ENCODE data around the gene SYNPR.

The SYNPR gene

DNA sequence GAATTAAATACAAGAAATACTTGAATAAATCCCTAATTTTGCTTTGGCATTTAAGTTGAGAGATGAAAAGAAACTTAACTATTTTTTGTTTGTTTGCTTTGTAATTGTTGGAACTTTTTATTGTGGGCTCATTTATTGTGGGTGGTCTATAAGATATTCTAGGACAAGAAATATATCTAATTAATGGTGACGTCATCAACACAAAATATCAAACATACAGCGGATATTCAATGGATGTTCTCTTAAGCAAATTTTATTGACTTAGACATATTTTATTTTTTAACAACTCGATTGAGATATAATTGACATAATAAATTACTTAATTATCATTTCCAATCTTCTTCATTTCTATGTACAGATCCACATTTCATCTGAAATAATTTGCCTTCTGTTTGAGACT lies 30.0 kb downstream of the SYNPR start:
- TF ChIP-seq, protein P1, sequence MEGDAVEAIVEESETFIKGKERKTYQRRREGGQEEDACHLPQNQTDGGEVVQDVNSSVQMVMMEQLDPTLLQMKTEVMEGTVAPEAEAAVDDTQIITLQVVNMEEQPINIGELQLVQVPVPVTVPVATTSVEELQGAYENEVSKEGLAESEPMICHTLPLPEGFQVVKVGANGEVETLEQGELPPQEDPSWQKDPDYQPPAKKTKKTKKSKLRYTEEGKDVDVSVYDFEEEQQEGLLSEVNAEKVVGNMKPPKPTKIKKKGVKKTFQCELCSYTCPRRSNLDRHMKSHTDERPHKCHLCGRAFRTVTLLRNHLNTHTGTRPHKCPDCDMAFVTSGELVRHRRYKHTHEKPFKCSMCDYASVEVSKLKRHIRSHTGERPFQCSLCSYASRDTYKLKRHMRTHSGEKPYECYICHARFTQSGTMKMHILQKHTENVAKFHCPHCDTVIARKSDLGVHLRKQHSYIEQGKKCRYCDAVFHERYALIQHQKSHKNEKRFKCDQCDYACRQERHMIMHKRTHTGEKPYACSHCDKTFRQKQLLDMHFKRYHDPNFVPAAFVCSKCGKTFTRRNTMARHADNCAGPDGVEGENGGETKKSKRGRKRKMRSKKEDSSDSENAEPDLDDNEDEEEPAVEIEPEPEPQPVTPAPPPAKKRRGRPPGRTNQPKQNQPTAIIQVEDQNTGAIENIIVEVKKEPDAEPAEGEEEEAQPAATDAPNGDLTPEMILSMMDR (IDR thresholded peaks at IDR 0.05), result no peak

DNA sequence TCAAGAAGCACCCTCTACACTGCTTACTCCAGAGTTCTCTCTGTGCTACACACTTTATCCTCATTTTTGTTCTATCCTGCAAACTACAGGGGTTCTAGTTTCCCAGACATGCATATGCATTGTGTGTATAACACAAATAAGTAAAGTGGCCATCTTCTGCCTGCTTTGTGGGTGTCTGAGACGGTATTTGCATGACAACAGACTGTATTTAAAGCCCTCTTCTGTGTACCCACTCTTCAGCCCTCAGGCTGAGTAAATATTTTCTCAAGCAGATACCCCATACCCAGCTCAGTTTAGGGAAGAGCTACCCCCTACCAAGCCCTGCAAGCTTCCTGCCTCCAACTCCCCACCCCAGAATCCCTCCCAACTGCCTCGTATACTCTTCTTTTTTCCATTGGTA lies 31.7 kb downstream of the SYNPR start:
- TF ChIP-seq, protein P1 (IDR thresholded peaks at IDR 0.05), result no peak

DNA sequence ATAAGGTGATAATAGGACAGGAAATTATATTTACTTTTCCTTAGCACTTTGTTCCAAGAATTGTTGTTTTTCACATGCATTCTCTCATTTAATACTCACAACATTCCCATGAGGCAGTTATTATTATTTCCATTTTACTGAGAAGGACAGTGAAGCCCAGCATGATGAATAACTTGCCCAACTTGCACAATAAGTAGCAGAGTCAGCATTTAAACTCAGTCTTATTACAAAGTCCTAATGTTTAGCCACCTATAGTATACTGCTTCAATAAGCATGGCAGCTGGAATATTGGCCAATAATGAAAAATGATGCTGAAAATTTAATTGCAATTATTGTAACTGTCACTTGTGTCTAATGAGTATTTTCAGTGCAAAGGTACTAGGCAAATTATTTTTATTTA lies 45.7 kb downstream of the SYNPR start:
- TF ChIP-seq, protein P1 (IDR thresholded peaks at IDR 0.05), result no peak

DNA sequence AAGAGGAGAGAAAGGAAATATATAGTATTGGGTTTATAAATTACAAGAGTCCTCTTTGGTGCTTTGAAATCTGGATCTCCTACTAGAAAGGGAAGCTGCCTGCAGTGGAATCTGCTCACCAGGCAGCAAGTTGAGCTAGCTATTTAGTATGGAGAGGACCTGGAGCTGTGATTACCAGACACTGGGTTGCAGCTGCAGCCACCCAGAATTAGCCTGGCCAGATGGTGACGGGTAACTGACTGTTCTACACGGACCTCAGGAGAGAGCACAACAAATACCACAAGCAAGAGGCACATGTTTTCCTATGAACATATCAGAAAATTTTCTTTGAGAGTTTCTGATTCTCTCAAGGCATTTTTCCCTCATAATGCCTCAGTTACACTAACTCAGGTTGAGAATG lies 46.5 kb downstream of the SYNPR start:
- TF ChIP-seq, protein P1 (IDR thresholded peaks at IDR 0.05), result no peak

DNA sequence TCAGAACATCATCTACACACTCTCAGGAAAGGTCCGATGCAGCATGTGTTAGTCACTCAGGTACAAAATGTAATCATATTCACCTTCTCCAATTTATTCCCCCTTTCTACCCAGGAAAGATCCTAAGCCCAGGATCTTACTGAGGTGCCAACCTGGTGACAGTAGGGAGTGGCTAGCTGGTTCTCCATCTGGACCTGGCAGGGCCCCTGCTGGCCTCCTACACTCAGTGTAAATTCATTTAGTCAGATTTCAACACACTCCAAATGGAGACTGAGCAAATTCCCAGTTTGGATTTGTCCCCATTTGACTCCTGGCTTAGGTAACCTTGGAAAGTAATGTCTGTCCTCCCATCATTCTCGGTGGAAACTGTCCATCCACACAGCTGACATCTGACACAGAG lies 47.3 kb downstream of the SYNPR start:
- TF ChIP-seq, protein P1 (IDR thresholded peaks at IDR 0.05), result no peak

DNA sequence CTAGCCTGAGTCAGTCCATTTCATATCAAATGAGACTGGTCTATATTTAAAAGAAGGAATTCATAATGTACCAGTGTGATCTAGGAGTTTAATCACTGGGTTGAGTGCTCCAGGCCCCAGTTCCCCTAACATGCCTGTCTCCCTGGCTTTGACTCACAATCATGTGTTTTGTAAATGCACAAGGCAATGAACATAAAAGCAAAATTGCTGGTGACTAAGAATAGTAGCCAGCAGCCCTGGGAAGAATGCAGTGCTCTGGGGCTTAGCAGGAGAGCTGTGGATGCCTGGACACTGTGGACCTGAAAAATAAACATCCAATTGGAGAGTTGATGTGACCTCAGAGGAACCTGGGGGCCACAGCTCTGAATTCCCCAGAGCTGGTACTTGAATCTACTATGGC lies 50.3 kb downstream of the SYNPR start:
- TF ChIP-seq, protein P1 (IDR thresholded peaks at IDR 0.05), result no peak

DNA sequence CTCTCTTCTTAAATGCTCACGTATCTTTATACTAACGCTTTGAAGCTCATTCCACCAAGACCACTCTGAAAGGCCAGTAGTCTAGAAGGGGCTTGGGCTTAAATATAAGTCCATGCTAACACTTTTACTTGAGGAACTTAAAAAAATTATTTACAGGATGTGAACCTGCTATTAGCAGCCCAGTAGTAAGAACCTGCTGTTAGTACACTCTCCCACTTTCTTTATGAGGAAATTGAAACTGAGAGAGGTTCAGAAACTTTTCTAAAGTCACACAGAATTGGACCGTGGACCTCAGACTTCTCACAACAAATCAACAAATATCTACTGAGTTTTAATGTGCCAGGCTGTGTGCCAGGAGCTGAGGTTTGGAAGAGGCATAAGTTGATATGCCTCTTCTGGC lies 53.4 kb downstream of the SYNPR start:
- TF ChIP-seq, protein P1 (IDR thresholded peaks at IDR 0.05), result no peak

DNA sequence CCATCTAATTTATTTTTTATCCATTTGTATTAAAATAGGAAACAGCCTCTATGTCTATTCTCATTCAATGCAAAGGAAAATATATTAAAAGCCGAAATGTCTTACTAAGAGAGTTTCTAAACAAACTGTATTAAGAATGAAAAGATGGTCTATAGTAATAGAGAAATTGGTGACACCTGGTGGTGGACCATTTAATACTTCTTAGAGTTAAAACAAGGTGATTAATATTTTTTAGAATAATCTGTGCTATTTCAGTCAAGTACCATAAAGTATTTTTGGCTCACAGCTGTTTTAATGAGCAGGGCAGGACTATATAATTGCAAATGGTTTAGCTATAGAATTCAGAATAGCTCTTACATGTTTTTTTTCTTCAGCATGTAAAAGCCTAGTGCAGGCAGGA lies 55.7 kb downstream of the SYNPR start:
- TF ChIP-seq, protein P1 (IDR thresholded peaks at IDR 0.05), result peak; percentile 15; the same call in 1 of the 2 replicates
